Activated CD4-positive, CD25-positive, alpha-beta regulatory T cell treated with anti-CD3 and anti-CD28 coated beads, Interleukin-2, amount 50 U/mL, for 16 hours (primary cell): ENCODE measurements around the gene SEMA6D.

Source experiments
- DNase-seq: peaks from one replicate; pipeline ENCODE4 v3.0.0-alpha.2; 2020; ENCODE audit warnings: low read depth, low spot score

SEMA6D gene

GRCh38 chr15:47742334-47742733 lies 25.0 kb downstream of the SEMA6D start:
- DNase-seq: no peak

- DNase-seq: no peak
Measured at GRCh38 chr15:47742742-47743141, 25.4 kb downstream of the SEMA6D start.

- no peak for DNase-seq
Measured at GRCh38 chr15:47743385-47743784, 26.1 kb downstream of the SEMA6D start.

- no peak for DNase-seq
Measured at GRCh38 chr15:47743886-47744285, 26.6 kb downstream of the SEMA6D start.

GRCh38 chr15:47744496-47744895 lies 27.2 kb downstream of the SEMA6D start:
- no peak for DNase-seq

GRCh38 chr15:47744973-47745372 lies 27.7 kb downstream of the SEMA6D start:
- DNase-seq: no peak

GRCh38 chr15:47746516-47746915 lies 29.2 kb downstream of the SEMA6D start:
- no peak for DNase-seq

- no peak for DNase-seq
Measured at GRCh38 chr15:47750030-47750739, 32.9 kb downstream of the SEMA6D start.

- no peak for DNase-seq
Measured at GRCh38 chr15:47750740-47751262, 33.5 kb downstream of the SEMA6D start.

- no peak for DNase-seq
Measured at GRCh38 chr15:47753591-47753990, 36.3 kb downstream of the SEMA6D start.

- no peak for DNase-seq
Measured at GRCh38 chr15:47754312-47754711, 37.0 kb downstream of the SEMA6D start.

GRCh38 chr15:47755941-47756340 lies 38.6 kb downstream of the SEMA6D start:
- DNase-seq: no peak

- no peak for DNase-seq
Measured at GRCh38 chr15:47756872-47757271, 39.6 kb downstream of the SEMA6D start.

- DNase-seq: no peak
Measured at GRCh38 chr15:47757331-47757730, 40.0 kb downstream of the SEMA6D start.

- no peak for DNase-seq
Measured at GRCh38 chr15:47762621-47763020, 45.3 kb downstream of the SEMA6D start.

- DNase-seq: no peak
Measured at GRCh38 chr15:47764666-47765065, 47.4 kb downstream of the SEMA6D start.

GRCh38 chr15:47766406-47766805 lies 49.1 kb downstream of the SEMA6D start:
- DNase-seq: no peak

- DNase-seq: no peak
Measured at GRCh38 chr15:47767035-47767434, 49.7 kb downstream of the SEMA6D start.

- DNase-seq: no peak
Measured at GRCh38 chr15:47768735-47769134, 51.4 kb downstream of the SEMA6D start.

GRCh38 chr15:47769166-47769565 lies 51.9 kb downstream of the SEMA6D start:
- DNase-seq: no peak

- no peak for DNase-seq
Measured at GRCh38 chr15:47773143-47773542, 55.8 kb downstream of the SEMA6D start.

- no peak for DNase-seq
Measured at GRCh38 chr15:47778263-47778770, 61.0 kb downstream of the SEMA6D start.

GRCh38 chr15:47780971-47781370 lies 63.7 kb downstream of the SEMA6D start:
- no peak for DNase-seq
